Epithelial cell of proximal tubule (primary cell): ENCODE measurements around the gene PLB1. TPM values are rescaled to one million over a fixed set of nuclear protein-coding genes. Genes with fewer than 3 reads are reported as not detected.

ENCODE experiments used
- DNase-seq: peaks from one replicate; pipeline ENCODE4 v3.0.0-alpha.2; 2011; ENCODE audit warnings: low read depth
- H3K4me3 ChIP-seq: 2 replicates; pipeline ENCODE4 v1.5.1; 2011; ENCODE audit warnings: low read depth, mild to moderate bottlenecking, low read length
- total RNA-seq: library from RNA; depleted of rRNA; stranded (reverse); fragments of >200 nt; gene quantifications from 2 replicates; pipeline ENCODE4 v1.2.3, GENCODE V29; 2015
- TF ChIP-seq, protein P1 (sequence below): conservative IDR thresholded peaks from 2 replicates; pipeline ENCODE4 v1.5.1; 2012; ENCODE audit warnings: low read depth, mild to moderate bottlenecking, low read length

The PLB1 gene
- total RNA-seq, 1 donor from 2014 or later = 2.1 TPM

GRCh38 chr2:28650266-28650584, 154.4 kb downstream of the PLB1 start:
- TF ChIP-seq, protein P1, sequence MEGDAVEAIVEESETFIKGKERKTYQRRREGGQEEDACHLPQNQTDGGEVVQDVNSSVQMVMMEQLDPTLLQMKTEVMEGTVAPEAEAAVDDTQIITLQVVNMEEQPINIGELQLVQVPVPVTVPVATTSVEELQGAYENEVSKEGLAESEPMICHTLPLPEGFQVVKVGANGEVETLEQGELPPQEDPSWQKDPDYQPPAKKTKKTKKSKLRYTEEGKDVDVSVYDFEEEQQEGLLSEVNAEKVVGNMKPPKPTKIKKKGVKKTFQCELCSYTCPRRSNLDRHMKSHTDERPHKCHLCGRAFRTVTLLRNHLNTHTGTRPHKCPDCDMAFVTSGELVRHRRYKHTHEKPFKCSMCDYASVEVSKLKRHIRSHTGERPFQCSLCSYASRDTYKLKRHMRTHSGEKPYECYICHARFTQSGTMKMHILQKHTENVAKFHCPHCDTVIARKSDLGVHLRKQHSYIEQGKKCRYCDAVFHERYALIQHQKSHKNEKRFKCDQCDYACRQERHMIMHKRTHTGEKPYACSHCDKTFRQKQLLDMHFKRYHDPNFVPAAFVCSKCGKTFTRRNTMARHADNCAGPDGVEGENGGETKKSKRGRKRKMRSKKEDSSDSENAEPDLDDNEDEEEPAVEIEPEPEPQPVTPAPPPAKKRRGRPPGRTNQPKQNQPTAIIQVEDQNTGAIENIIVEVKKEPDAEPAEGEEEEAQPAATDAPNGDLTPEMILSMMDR = no peak
- no peak for DNase-seq
- no peak overlapping the region for H3K4me3 ChIP-seq

DNA sequence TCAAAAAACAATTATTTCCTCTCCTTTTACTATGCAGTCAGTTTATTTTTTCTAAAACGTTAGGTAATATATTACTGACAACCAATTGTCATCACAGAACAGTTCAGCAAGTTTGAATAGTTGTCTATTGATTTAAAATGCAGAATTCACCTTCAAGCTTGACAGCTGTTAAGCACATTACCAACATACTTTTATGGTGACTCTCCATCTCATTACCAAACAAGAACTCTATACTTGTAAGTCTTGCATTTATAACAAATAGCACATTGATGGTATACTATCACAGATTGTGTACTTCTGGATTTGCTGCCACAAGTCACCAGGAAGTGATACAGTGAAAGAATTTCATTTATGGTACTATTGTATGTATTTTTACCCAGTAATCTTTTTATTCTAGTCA, 156.4 kb downstream of the PLB1 start:
- no peak for DNase-seq
- TF ChIP-seq, protein P1 = no peak

GRCh38 chr2:28653892-28654662, 158.2 kb downstream of the PLB1 start:
- H3K4me3 ChIP-seq = no peak overlapping the region
- TF ChIP-seq, protein P1 = no peak
- DNase-seq = no peak

More for the DNA sequence above, 156.4 kb downstream of the PLB1 start:
- H3K4me3 ChIP-seq = no peak overlapping the region

- no peak for DNase-seq
- no peak overlapping the region for H3K4me3 ChIP-seq
- TF ChIP-seq, protein P1 = no peak
Measured at GRCh38 chr2:28654663-28655320, 158.9 kb downstream of the PLB1 start.

DNA sequence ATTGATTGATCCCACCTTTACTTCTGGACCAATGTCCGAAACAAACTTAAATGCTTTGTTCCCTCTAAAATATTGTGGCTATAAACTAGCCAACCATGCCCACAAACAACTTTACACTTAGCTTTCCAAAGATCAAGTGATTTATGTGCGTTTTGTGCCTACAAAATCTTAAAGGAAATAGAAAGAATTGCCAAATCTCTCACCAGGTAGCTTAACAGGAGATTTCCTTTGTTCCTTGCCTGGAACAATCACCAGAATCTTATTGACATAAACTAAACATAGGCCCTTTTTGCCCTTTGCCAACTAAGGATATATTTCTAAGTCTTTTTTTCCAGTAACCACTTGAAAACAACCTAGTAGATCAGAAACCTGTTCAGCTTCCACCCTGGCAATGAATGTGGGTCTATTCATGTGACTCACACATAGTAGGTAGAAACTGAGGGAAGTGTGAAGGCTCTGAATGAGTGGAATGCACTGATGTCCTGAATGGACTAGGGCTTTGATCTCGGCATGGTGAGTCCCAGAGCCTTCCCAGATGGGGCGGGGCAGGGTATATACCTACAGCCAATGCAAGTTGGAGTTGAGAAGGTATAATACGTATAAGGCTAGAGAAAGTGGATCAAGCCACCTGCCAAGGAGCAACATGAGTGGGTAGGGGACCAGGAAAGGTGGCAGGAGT, 161.2 kb downstream of the PLB1 start:
- no peak overlapping the region for H3K4me3 ChIP-seq
- DNase-seq = no peak
- TF ChIP-seq, protein P1 = no peak

DNA sequence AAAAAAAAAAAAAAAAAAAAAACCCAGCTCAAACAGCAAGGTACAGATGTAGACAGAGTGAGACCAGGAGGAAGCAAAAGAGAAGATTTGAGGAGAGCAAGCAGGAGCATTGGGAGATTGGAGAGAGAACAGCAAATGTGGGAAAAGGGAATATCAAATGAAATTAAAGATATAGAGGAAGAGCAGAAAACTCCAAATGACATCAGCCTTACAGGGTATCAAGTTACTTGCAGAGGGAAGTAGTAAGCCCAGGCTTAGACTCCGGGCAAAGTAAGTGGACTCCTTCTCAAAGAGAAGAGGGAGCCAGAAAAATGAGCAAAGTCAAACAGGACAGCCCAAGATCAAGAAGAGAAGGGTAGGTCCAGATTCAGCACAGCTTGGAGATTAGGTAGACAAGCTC, 162.5 kb downstream of the PLB1 start:
- TF ChIP-seq, protein P1 = no peak
- H3K4me3 ChIP-seq = no peak overlapping the region
- no peak for DNase-seq
